ENCODE results near the gene CDK5. TPM values are rescaled to one million over a fixed set of nuclear protein-coding genes. Genes with fewer than 3 reads are reported as not detected.

Gene CDK5
- total and polyA plus RNA-seq, 9 of the 15 experiments (the other 6 are each of a cell fraction or from before 2014, with no cell fraction given), result 3.2 to 38.0 (median 27.5) TPM

- no peak for TF ChIP-seq CUX1 (CRISPR knock-in tag; IDR thresholded peaks at IDR 0.05)
- no peak for TF ChIP-seq CHCHD3 (CRISPR knock-in tag; IDR thresholded peaks at IDR 0.05)
- peak; percentile 82; the same call in 1 of the 2 replicates for TF ChIP-seq DIDO1 (tag; IDR thresholded peaks at IDR 0.05; ENCODE audit: low read depth)
- TF ChIP-seq FUS (optimal IDR thresholded peaks at IDR 0.05; ENCODE audit: low read depth, low read length), result no peak
- TF ChIP-seq PHF8 (IDR thresholded peaks at IDR 0.05; ENCODE audit: borderline replicate concordance, low read length), result peak; percentile 75
- no peak for TF ChIP-seq FOXK1 (CRISPR knock-in tag; IDR thresholded peaks at IDR 0.05; ENCODE audit: borderline replicate concordance)
- TF ChIP-seq ZBTB11 (CRISPR knock-in tag; IDR thresholded peaks at IDR 0.05), result peak in 1 of 3 experiments; percentile 82; a peak in 2 of 6 replicates
- no peak for TF ChIP-seq ATF2 (CRISPR knock-in tag; IDR thresholded peaks at IDR 0.05)
- TF ChIP-seq CBFA2T2 (conservative IDR thresholded peaks at IDR 0.05), result no peak
- 0 out of 2 replicates have a peak, but pooled peaks have one; percentile 85 for TF ChIP-seq DNMT1 (IDR thresholded peaks at IDR 0.05)
- peak in 1 of 2 experiments; percentile 7; a peak in 1 of 4 replicates for TF ChIP-seq TRIM24 (IDR thresholded peaks at IDR 0.05)
Measured at GRCh38 chr7:151008511-151009323, 49.0 kb downstream of the CDK5 start (continued).

Measured in K562 (cell line).